ENCODE measurements around the gene GLRX. TPM values are rescaled to one million over a fixed set of nuclear protein-coding genes. Genes with fewer than 3 reads are reported as not detected.
"Not testable (repeated sequence)": the region's sequence is repeated elsewhere in the genome, so short reads cannot be mapped to it uniquely, and the experiment has no call there.

The GLRX gene, protein sequence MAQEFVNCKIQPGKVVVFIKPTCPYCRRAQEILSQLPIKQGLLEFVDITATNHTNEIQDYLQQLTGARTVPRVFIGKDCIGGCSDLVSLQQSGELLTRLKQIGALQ
- total RNA-seq (10 to 100 TPM; 60.3 to 98.1 TPM), polyA plus RNA-seq (ENCODE audit: insufficient read length in 6 of 6) (10 to 100 TPM; 21.8 to 35.4 (median 27.7) TPM)
- long read RNA-seq, donor 1, transcript GLRX-201 (3 exons, 1,211 nt) = major isoform, 23 of 148 reads
- long read RNA-seq, donor 1, partial matches to known transcripts = 122 of 148 reads
- long read RNA-seq, donor 1, other reads (novel, unspliced or antisense) = 0 of 148 reads
- long read RNA-seq, donor 2, transcript GLRX-201 (3 exons, 1,211 nt) = major isoform, 21 of 177 reads
- long read RNA-seq, donor 2, partial matches to known transcripts = 156 of 177 reads
- long read RNA-seq, donor 2, other reads (novel, unspliced or antisense) = 0 of 177 reads
- long read RNA-seq, donor 3, transcript GLRX-201 (3 exons, 1,211 nt) = major isoform, 24 of 25 reads
- long read RNA-seq, donor 3, partial matches to known transcripts = 0 of 25 reads
- long read RNA-seq, donor 3, other reads (novel, unspliced or antisense) = 0 of 25 reads
- long read RNA-seq, donor 4, transcript GLRX-201 (3 exons, 1,211 nt) = major isoform, 73 of 80 reads
- long read RNA-seq, donor 4, transcript GLRX-204 (2 exons, 3,407 nt) = minor isoform, 7 of 80 reads
- long read RNA-seq, donor 4, partial matches to known transcripts = 0 of 80 reads
- long read RNA-seq, donor 4, other reads (novel, unspliced or antisense) = 0 of 80 reads
- long read RNA-seq, donor 5, transcript GLRX-201 (3 exons, 1,211 nt) = major isoform, 28 of 31 reads
- long read RNA-seq, donor 5, partial matches to known transcripts = 0 of 31 reads
- long read RNA-seq, donor 5, other reads (novel, unspliced or antisense) = 0 of 31 reads
- long read RNA-seq, donor 6, transcript GLRX-201 (3 exons, 1,211 nt) = major isoform, 32 of 32 reads
- long read RNA-seq, donor 6, partial matches to known transcripts = 0 of 32 reads
- long read RNA-seq, donor 6, other reads (novel, unspliced or antisense) = 0 of 32 reads
- long read RNA-seq, donor 7, transcript GLRX-201 (3 exons, 1,211 nt) = major isoform, 8 of 15 reads
- long read RNA-seq, donor 7, partial matches to known transcripts = 5 of 15 reads
- long read RNA-seq, donor 7, other reads (novel, unspliced or antisense) = 0 of 15 reads
- long read RNA-seq, donor 8, transcript GLRX-201 (3 exons, 1,211 nt) = major isoform, 15 of 15 reads
- long read RNA-seq, donor 8, partial matches to known transcripts = 0 of 15 reads
- long read RNA-seq, donor 8, other reads (novel, unspliced or antisense) = 0 of 15 reads
- long read RNA-seq, donor 9 = 0 reads
- long read RNA-seq, donor 10, transcript GLRX-201 (3 exons, 1,211 nt) = major isoform, 132 of 143 reads
- long read RNA-seq, donor 10, partial matches to known transcripts = 0 of 143 reads
- long read RNA-seq, donor 10, other reads (novel, unspliced or antisense) = 8 of 143 reads
- long read RNA-seq, donor 11, transcript GLRX-201 (3 exons, 1,211 nt) = major isoform, 24 of 29 reads
- long read RNA-seq, donor 11, partial matches to known transcripts = 0 of 29 reads
- long read RNA-seq, donor 11, other reads (novel, unspliced or antisense) = 0 of 29 reads
- long read RNA-seq, donor 12, transcript GLRX-201 (3 exons, 1,211 nt) = major isoform, 15 of 15 reads
- long read RNA-seq, donor 12, partial matches to known transcripts = 0 of 15 reads
- long read RNA-seq, donor 12, other reads (novel, unspliced or antisense) = 0 of 15 reads

DNA sequence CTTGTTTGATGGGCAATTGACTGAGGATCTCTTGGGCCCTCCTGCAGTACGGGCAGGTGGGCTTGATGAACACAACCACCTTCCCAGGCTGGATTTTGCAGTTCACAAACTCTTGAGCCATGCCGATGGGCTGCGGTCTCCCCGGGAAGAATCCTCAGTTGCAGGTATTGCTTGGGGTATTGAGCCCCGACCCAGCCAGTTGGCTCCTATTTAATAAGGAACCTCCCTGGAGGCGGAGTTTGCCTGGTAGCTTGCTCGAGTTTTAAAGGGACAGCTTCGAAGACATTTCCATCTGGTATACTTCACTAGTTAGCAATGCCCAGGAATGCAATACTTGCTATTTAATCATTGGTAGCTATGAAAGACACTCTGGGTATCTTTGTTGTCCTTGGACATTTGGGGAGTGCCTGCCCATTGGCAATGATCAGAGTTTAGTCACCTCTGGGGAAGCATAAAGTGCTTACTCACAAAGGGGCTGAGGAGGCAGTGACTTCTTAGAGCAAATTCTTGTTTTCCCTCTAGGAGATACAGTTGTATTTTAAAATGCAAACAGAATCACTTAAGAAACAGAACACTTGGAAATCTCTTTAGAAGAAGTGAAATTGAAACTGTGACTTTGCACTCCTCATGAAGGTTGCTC lies at the start of gene GLRX:
GLRX (minus strand) TSS at position 185 of the 640 bp plus-strand sequence; CDS start at position 121, 64 bp downstream.
- Histone ChIP-seq H3K27me3 (no peaks in the 10 kb centered on the region), H3K9me3 (no peaks in the 10 kb centered on the region), H3K27ac (peak within 1 kb of the TSS; percentile 95 to 97), H3K4me1 (peaks cover 28 to 90% of the 10 kb centered on the region in 2 donors), H3K36me3 (no peaks in the 10 kb centered on the region), H3K4me3 (peak within 1 kb of the TSS; percentile 78 to 83)
- ATAC-seq = peak; percentile 79
- intact Hi-C loops (cut with DNase I) = no loop called here
- DNase-seq = peak; percentile 59 to 81 (median 64)
- TF ChIP-seq, protein P1, sequence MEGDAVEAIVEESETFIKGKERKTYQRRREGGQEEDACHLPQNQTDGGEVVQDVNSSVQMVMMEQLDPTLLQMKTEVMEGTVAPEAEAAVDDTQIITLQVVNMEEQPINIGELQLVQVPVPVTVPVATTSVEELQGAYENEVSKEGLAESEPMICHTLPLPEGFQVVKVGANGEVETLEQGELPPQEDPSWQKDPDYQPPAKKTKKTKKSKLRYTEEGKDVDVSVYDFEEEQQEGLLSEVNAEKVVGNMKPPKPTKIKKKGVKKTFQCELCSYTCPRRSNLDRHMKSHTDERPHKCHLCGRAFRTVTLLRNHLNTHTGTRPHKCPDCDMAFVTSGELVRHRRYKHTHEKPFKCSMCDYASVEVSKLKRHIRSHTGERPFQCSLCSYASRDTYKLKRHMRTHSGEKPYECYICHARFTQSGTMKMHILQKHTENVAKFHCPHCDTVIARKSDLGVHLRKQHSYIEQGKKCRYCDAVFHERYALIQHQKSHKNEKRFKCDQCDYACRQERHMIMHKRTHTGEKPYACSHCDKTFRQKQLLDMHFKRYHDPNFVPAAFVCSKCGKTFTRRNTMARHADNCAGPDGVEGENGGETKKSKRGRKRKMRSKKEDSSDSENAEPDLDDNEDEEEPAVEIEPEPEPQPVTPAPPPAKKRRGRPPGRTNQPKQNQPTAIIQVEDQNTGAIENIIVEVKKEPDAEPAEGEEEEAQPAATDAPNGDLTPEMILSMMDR (IDR thresholded peaks at IDR 0.05) = no peak

DNA sequence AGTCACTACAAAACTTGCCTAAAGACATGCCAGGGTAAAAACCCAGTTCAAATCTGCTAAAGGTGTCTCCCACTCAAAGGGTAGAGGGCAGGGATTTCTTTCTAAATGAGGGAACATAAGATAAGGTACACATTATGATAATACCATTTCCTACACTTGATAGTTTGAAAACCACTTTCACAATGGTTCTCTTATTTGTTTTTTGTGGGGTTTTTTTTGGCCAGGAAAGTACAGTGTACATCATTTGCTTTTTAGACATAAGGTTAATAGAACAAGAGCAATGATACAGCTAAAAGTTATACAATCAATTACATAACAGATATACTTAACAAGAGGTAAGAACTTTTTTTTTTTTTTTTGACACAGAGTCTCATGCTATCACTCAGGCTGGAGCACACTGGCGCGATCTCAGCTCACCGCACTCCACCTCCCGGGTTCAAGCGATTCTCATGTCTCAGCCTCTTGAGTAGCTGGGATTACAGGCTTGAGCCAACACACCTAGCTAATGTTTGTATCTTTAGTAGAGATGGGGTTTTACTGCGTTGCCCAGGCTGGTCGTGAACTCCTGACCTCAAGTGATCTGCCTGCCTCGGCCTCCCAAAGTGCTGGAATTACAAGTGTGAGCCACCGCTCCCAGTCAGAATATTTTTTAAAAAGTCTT lies 48.8 kb upstream of the GLRX start:
- intact Hi-C loops (cut with DNase I) = no loop called here
- ATAC-seq = no peak
- Histone ChIP-seq H3K27ac (peak overlapping the region in 1 of 2 donors; percentile 82), H3K9me3 (no peaks in the 10 kb centered on the region), H3K4me3 (no peak overlapping the region), H3K4me1 (peaks cover 8 to 38% of the 10 kb centered on the region in 2 donors), H3K36me3 (no peaks in the 10 kb centered on the region), H3K27me3 (no peaks in the 10 kb centered on the region)
- DNase-seq = no peak
- TF ChIP-seq, protein P1 (IDR thresholded peaks at IDR 0.05) = no peak

DNA sequence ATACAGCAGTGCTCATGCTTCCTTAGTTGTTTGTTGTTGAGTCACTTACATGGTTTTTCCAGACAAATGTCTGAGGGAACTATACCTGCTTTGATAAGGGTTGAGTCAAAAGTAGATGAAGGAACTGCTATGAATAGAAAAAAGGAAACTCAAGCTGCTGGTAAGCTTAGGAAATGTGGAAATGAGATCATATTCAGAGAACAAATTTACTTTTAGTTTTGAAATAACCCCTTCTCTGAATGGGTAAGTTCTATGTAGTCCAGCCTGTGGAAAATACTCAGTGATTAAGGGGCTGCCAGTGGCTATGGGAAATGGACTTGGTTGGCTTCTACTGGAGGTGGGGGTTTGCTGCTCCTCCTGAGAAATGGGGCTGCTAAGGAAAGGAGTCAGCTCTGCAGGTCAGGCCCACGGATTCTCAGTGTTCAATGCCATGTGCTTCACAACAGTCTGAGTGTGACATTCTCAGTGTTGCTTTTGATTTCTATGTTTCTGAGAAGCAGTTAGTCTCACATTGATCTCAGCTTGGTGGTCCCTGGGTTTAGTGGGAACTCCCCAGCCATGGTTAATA lies 47.7 kb upstream of the GLRX start:
- peak; percentile 65 for ATAC-seq
- TF ChIP-seq, protein P1 (IDR thresholded peaks at IDR 0.05) = no peak

DNA sequence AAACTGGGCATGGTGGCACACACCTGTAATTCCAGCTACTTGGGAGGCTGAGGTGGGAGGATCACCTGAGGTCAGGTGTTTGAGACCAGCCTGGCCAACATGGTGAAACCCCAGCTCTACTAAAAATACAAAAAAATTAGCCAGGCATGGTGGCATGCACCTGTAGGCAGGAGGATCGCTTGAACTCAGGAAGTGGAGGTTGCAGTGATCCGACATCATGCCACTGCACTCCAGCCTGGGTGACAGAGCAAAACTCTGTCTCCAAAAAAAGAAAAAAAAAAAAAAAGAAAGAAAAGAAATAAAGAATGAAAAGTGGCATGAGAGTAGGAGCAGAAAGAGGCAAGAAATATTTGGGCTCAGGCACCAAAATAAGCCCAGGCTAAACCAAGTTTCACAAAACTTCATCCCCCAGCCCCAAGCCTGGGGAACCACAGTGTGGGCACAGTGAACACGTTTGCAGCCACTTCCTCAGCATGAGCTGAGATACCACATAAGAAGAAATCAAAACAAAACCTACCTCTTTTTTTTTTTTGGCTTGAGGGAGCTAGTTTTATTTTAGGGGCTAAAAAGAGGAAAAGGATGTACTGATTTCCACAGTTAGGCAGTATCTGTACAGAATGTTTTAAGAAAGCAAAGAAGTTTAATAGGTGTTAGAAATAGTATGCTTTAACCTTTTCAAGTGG lies 46.8 kb upstream of the GLRX start:
- H3K4me3 ChIP-seq; DNase-seq; H3K9me3 ChIP-seq; H3K27me3 ChIP-seq; intact Hi-C loops (cut with DNase I); H3K36me3 ChIP-seq: not testable (repeated sequence)
- peak overlapping the region in 1 of 2 donors; percentile 82 for H3K27ac ChIP-seq
- ATAC-seq = peak; percentile 17
- peaks cover 8 to 50% of the 10 kb centered on the region in 2 donors for H3K4me1 ChIP-seq

More for the DNA sequence above, 47.7 kb upstream of the GLRX start:
- H3K36me3 ChIP-seq = no peaks in the 10 kb centered on the region
- peaks cover 8 to 46% of the 10 kb centered on the region in 2 donors for H3K4me1 ChIP-seq
- no peak for DNase-seq
- H3K9me3 ChIP-seq = no peaks in the 10 kb centered on the region
- intact Hi-C loops (cut with DNase I) = no loop called here
- peak overlapping the region; percentile 28 to 82 for H3K27ac ChIP-seq
- H3K27me3 ChIP-seq = no peaks in the 10 kb centered on the region
- no peak overlapping the region for H3K4me3 ChIP-seq

Measured in left lung (tissue), 14 donors.